GM23338 (cell line): ENCODE data around the gene SLC9A1.

ENCODE experiments used
- CREB1 ChIP-seq: fragments of 250-450 bp; sonication (Bioruptor Pico); IDR thresholded peaks from 2 replicates; pipeline ENCODE4 v1.5.0; 2020; ENCODE audit warnings: low read depth, mild to moderate bottlenecking, moderate library complexity
- EZH2 ChIP-seq: fragments of 200-600 bp; sonication (generic); IDR thresholded peaks from one replicate; pipeline ENCODE4 v1.8.0; 2017; ENCODE audit warnings: antibody characterized with exemption, mild to moderate bottlenecking, low read depth; ENCODE audit not compliant: unreplicated experiment
- EZH2phosphoT487 ChIP-seq: fragments of 200-600 bp; sonication (generic); IDR thresholded peaks from one replicate; pipeline ENCODE4 v1.8.1; 2018; ENCODE audit warnings: antibody characterized with exemption; ENCODE audit not compliant: unreplicated experiment
- JUNB ChIP-seq: IDR thresholded peaks from one replicate; pipeline ENCODE4 v1.6.1; 2016; ENCODE audit warnings: antibody characterized with exemption; ENCODE audit not compliant: unreplicated experiment
- NANOG ChIP-seq: IDR thresholded peaks from 2 replicates; pipeline ENCODE4 v1.6.1; 2016; ENCODE audit warnings: antibody characterized with exemption, borderline replicate concordance
- POLR2AphosphoS5 ChIP-seq: IDR thresholded peaks from 2 replicates; pipeline ENCODE4 v1.6.1; 2016; ENCODE audit warnings: antibody characterized with exemption, low read depth
- STAT1 ChIP-seq: IDR thresholded peaks from one replicate; pipeline ENCODE4 v1.6.1; 2016; ENCODE audit warnings: antibody characterized with exemption; ENCODE audit not compliant: unreplicated experiment
- ZNF114 ChIP-seq: fragments of 250-450 bp; sonication (Bioruptor Pico); IDR thresholded peaks from 2 replicates; pipeline ENCODE4 v1.5.0; 2020; ENCODE audit warnings: mild to moderate bottlenecking, moderate library complexity
- ZNF331 ChIP-seq: fragments of 250-450 bp; sonication (Bioruptor Pico); IDR thresholded peaks from 2 replicates; pipeline ENCODE4 v1.5.0; 2020; ENCODE audit warnings: low read depth, mild to moderate bottlenecking, moderate library complexity
- TF ChIP-seq, protein P1 (sequence below), 2 experiments: fragments of 200-600 bp in 1 of 2; sonication (generic) in 1 of 2; conservative IDR thresholded peaks; 2 replicates each; pipeline versions ENCODE4 v1.5.1 to v1.6.1; 2016 to 2017; ENCODE audit warnings: antibody characterized with exemption in 2 of 2, low read depth in 2 of 2, mild to moderate bottlenecking in 2 of 2, moderate library complexity in 1 of 2
- TF ChIP-seq, protein P2 (sequence below): IDR thresholded peaks from one replicate; pipeline ENCODE4 v1.6.1; 2018; ENCODE audit warnings: antibody characterized with exemption; ENCODE audit not compliant: unreplicated experiment
- TF ChIP-seq, protein P3 (sequence below): fragments of 250-450 bp; sonication (Bioruptor Pico); IDR thresholded peaks from 2 replicates; pipeline ENCODE4 v1.5.0; 2020; ENCODE audit warnings: mild to moderate bottlenecking, moderate library complexity
- TF ChIP-seq, protein P4 (sequence below): IDR thresholded peaks from 2 replicates; pipeline ENCODE4 v1.6.1; 2016; ENCODE audit warnings: antibody characterized with exemption

DNA sequence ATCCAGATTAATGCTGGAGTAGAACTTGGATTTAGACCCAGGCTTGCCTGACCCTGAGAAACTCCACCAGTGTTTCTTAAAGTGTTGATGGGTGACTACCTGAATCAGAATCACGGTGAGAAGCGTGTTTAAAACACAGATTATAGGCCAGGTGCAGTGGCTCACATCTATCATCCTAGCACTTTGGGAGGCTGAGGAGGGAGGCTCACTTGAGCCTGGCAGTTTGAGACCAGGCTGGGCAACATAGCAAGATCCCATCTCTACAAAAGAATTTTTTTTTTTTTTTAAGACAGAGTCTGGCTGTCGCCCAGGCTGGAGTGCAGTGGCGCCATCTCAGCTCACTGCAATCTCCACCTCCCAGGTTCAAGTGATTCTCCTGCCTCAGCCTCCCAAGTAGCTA lies 86.0 kb downstream of the SLC9A1 start:
- TF ChIP-seq, protein P1, sequence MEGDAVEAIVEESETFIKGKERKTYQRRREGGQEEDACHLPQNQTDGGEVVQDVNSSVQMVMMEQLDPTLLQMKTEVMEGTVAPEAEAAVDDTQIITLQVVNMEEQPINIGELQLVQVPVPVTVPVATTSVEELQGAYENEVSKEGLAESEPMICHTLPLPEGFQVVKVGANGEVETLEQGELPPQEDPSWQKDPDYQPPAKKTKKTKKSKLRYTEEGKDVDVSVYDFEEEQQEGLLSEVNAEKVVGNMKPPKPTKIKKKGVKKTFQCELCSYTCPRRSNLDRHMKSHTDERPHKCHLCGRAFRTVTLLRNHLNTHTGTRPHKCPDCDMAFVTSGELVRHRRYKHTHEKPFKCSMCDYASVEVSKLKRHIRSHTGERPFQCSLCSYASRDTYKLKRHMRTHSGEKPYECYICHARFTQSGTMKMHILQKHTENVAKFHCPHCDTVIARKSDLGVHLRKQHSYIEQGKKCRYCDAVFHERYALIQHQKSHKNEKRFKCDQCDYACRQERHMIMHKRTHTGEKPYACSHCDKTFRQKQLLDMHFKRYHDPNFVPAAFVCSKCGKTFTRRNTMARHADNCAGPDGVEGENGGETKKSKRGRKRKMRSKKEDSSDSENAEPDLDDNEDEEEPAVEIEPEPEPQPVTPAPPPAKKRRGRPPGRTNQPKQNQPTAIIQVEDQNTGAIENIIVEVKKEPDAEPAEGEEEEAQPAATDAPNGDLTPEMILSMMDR (conservative IDR thresholded peaks at IDR 0.05; ENCODE audit: low read depth in 2 of 2) = no peak
- TF ChIP-seq, protein P2, sequence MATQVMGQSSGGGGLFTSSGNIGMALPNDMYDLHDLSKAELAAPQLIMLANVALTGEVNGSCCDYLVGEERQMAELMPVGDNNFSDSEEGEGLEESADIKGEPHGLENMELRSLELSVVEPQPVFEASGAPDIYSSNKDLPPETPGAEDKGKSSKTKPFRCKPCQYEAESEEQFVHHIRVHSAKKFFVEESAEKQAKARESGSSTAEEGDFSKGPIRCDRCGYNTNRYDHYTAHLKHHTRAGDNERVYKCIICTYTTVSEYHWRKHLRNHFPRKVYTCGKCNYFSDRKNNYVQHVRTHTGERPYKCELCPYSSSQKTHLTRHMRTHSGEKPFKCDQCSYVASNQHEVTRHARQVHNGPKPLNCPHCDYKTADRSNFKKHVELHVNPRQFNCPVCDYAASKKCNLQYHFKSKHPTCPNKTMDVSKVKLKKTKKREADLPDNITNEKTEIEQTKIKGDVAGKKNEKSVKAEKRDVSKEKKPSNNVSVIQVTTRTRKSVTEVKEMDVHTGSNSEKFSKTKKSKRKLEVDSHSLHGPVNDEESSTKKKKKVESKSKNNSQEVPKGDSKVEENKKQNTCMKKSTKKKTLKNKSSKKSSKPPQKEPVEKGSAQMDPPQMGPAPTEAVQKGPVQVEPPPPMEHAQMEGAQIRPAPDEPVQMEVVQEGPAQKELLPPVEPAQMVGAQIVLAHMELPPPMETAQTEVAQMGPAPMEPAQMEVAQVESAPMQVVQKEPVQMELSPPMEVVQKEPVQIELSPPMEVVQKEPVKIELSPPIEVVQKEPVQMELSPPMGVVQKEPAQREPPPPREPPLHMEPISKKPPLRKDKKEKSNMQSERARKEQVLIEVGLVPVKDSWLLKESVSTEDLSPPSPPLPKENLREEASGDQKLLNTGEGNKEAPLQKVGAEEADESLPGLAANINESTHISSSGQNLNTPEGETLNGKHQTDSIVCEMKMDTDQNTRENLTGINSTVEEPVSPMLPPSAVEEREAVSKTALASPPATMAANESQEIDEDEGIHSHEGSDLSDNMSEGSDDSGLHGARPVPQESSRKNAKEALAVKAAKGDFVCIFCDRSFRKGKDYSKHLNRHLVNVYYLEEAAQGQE = no peak
- TF ChIP-seq EZH2 (no peak), NANOG (no peak), POLR2AphosphoS5 (no peak), STAT1 (no peak), EZH2phosphoT487 (no peak), CREB1 (CRISPR knock-in tag) (no peak), JUNB (no peak), ZNF331 (no peak), ZNF114 (CRISPR knock-in tag) (no peak)
- TF ChIP-seq, protein P3, sequence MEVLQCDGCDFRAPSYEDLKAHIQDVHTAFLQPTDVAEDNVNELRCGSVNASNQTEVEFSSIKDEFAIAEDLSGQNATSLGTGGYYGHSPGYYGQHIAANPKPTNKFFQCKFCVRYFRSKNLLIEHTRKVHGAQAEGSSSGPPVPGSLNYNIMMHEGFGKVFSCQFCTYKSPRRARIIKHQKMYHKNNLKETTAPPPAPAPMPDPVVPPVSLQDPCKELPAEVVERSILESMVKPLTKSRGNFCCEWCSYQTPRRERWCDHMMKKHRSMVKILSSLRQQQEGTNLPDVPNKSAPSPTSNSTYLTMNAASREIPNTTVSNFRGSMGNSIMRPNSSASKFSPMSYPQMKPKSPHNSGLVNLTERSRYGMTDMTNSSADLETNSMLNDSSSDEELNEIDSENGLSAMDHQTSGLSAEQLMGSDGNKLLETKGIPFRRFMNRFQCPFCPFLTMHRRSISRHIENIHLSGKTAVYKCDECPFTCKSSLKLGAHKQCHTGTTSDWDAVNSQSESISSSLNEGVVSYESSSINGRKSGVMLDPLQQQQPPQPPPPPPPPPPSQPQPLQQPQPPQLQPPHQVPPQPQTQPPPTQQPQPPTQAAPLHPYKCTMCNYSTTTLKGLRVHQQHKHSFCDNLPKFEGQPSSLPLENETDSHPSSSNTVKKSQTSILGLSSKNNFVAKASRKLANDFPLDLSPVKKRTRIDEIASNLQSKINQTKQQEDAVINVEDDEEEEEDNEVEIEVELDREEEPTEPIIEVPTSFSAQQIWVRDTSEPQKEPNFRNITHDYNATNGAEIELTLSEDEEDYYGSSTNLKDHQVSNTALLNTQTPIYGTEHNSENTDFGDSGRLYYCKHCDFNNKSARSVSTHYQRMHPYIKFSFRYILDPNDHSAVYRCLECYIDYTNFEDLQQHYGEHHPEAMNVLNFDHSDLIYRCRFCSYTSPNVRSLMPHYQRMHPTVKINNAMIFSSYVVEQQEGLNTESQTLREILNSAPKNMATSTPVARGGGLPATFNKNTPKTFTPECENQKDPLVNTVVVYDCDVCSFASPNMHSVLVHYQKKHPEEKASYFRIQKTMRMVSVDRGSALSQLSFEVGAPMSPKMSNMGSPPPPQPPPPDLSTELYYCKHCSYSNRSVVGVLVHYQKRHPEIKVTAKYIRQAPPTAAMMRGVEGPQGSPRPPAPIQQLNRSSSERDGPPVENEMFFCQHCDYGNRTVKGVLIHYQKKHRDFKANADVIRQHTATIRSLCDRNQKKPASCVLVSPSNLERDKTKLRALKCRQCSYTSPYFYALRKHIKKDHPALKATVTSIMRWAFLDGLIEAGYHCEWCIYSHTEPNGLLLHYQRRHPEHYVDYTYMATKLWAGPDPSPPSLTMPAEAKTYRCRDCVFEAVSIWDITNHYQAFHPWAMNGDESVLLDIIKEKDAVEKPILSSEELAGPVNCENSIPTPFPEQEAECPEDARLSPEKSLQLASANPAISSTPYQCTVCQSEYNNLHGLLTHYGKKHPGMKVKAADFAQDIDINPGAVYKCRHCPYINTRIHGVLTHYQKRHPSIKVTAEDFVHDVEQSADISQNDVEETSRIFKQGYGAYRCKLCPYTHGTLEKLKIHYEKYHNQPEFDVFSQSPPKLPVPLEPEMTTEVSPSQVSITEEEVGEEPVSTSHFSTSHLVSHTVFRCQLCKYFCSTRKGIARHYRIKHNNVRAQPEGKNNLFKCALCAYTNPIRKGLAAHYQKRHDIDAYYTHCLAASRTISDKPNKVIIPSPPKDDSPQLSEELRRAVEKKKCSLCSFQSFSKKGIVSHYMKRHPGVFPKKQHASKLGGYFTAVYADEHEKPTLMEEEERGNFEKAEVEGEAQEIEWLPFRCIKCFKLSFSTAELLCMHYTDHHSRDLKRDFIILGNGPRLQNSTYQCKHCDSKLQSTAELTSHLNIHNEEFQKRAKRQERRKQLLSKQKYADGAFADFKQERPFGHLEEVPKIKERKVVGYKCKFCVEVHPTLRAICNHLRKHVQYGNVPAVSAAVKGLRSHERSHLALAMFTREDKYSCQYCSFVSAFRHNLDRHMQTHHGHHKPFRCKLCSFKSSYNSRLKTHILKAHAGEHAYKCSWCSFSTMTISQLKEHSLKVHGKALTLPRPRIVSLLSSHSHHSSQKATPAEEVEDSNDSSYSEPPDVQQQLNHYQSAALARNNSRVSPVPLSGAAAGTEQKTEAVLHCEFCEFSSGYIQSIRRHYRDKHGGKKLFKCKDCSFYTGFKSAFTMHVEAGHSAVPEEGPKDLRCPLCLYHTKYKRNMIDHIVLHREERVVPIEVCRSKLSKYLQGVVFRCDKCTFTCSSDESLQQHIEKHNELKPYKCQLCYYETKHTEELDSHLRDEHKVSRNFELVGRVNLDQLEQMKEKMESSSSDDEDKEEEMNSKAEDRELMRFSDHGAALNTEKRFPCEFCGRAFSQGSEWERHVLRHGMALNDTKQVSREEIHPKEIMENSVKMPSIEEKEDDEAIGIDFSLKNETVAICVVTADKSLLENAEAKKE (CRISPR knock-in tag) = no peak
- TF ChIP-seq, protein P4, sequence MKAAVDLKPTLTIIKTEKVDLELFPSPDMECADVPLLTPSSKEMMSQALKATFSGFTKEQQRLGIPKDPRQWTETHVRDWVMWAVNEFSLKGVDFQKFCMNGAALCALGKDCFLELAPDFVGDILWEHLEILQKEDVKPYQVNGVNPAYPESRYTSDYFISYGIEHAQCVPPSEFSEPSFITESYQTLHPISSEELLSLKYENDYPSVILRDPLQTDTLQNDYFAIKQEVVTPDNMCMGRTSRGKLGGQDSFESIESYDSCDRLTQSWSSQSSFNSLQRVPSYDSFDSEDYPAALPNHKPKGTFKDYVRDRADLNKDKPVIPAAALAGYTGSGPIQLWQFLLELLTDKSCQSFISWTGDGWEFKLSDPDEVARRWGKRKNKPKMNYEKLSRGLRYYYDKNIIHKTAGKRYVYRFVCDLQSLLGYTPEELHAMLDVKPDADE = no peak
